Measurements from ENCODE around the gene TBC1D8. TPM values are rescaled to one million over a fixed set of nuclear protein-coding genes. Genes with fewer than 3 reads are reported as not detected.
A peak's percentile ranks its signal among the peaks of the same experiment; 100 is the strongest.

TBC1D8 gene
- total and polyA plus RNA-seq, 9 of the 15 experiments (the other 6 are each of a cell fraction or from before 2014, with no cell fraction given), result 0.36 to 1.3 (median 0.82) TPM

DNA sequence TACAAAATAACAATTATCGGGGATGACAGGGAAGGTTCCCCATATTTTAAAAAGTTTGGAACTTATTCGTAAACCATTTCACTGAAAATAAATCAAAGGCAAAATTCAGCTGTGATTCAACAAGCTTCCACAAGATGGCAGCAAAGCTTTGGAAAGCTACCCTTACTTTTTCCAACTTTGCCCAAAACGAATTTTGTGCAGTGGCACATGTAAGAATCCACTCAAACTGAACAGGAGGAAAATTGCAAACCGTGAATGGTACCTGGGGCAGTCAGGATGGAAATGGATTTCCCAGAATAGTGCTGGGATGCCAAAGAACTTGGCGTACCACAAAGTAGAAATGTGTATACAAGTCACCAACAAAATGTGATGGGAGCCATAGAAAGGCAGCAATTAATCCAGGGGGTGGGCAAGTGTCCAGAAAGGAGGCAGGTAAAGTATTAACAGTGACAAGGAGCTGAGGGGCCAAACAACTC, 138.4 kb downstream of the TBC1D8 start:
- no peaks in the 10 kb centered on the region for H3K27me3 ChIP-seq (ENCODE audit: control insufficient read depth in 2 of 2, insufficient read depth in 2 of 2, low read length in 2 of 2)
- in situ Hi-C loops (cut with MboI) (no loop called here), intact Hi-C loops (cut with micrococcal nuclease) (loop anchor here (2.0 kb wide), 2 partner anchors 140 to 240 kb away; partner anchors contain the start of gene CNOT11)
- peak in 3 of 4 experiments; percentile 24 to 49 (median 28) for DNase-seq (ENCODE audit: extremely low read depth in 1 of 4, low spot score in 3 of 4)
- no peak overlapping the region for H2AFZ ChIP-seq (ENCODE audit: low read depth, low read length)
- H3K9me3 ChIP-seq (replicated peaks; ENCODE audit: control insufficient read depth, insufficient read depth, low read depth, low read length), result 0 out of 2 replicates have a peak, but pooled peaks cover 2% of the 10 kb centered on the region
- ATAC-seq, result no peak
- peaks cover 4% of the 10 kb centered on the region; the same call in 1 of the 3 replicates for H3K79me2 ChIP-seq (ENCODE audit: control insufficient read depth, insufficient read depth, low read length)
- H3K4me3 ChIP-seq, result no peak overlapping the region
- BruUV-seq (replicated peaks), result no TSS peak
- FAIRE-seq, result peak; percentile 73
- H3K4me2 ChIP-seq (ENCODE audit: insufficient read depth, low read length), result no peak overlapping the region
- H3K4me1 ChIP-seq (replicated peaks in 1 of 2; ENCODE audit: control insufficient read depth in 2 of 2, insufficient read depth in 2 of 2, low read length in 2 of 2), result no peaks in the 10 kb centered on the region
- no peak overlapping the region for H3K9ac ChIP-seq (ENCODE audit: insufficient read depth in 1 of 2, low read depth in 2 of 2, low read length in 2 of 2)
- H4K20me1 ChIP-seq (replicated peaks; ENCODE audit: control insufficient read depth, insufficient read depth, low read length), result no peaks in the 10 kb centered on the region
- WGBS (ENCODE audit: insufficient coverage, low coverage, missing lambda C conversion rate), result 54% methylated on average over 5 of the region's 5 CpGs
- no peak overlapping the region for H3K27ac ChIP-seq (ENCODE audit: extremely low read depth, low read depth, low read length)
- POLR2A ChIA-PET, result interaction anchor here (0.6 to 1.3 kb wide), 3 partner anchors 10 to 128 kb away, joined by 4 to 17 read pairs (median 4); partner anchors contain the start of gene RPL31
- CTCF ChIA-PET (ENCODE audit: low intra/inter-chr PET ratio), result interaction anchor here (0.6 to 1.6 kb wide), 5 partner anchors 141 to 1342 kb away, joined by 3 to 8 read pairs (median 4); partner anchors contain the start of genes CNOT11 and CREG2
- no peaks in the 10 kb centered on the region for H3K9me1 ChIP-seq (ENCODE audit: control insufficient read depth, insufficient read depth, low read length)
- peaks cover 57% of the 10 kb centered on the region for H3K36me3 ChIP-seq (ENCODE audit: control insufficient read depth, insufficient read depth, low read length)
- no peak for TF ChIP-seq TGIF2 (CRISPR knock-in tag; IDR thresholded peaks at IDR 0.05)
- TF ChIP-seq, protein P1, sequence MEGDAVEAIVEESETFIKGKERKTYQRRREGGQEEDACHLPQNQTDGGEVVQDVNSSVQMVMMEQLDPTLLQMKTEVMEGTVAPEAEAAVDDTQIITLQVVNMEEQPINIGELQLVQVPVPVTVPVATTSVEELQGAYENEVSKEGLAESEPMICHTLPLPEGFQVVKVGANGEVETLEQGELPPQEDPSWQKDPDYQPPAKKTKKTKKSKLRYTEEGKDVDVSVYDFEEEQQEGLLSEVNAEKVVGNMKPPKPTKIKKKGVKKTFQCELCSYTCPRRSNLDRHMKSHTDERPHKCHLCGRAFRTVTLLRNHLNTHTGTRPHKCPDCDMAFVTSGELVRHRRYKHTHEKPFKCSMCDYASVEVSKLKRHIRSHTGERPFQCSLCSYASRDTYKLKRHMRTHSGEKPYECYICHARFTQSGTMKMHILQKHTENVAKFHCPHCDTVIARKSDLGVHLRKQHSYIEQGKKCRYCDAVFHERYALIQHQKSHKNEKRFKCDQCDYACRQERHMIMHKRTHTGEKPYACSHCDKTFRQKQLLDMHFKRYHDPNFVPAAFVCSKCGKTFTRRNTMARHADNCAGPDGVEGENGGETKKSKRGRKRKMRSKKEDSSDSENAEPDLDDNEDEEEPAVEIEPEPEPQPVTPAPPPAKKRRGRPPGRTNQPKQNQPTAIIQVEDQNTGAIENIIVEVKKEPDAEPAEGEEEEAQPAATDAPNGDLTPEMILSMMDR (IDR thresholded peaks at IDR 0.05 in 2 of 3, conservative IDR thresholded peaks at IDR 0.05 in 1 of 3; ENCODE audit: insufficient read depth in 2 of 3, low read depth in 1 of 3, low read length in 3 of 3), result peak; percentile 49 to 76 (median 73); a peak in 5 of 6 replicates
- TF ChIP-seq RAD21 (CRISPR knock-in tag; conservative IDR thresholded peaks at IDR 0.05 in 1 of 2, IDR thresholded peaks at IDR 0.05 in 1 of 2), result peak; percentile 49 to 67
- TF ChIP-seq SMC3 (conservative IDR thresholded peaks at IDR 0.05; ENCODE audit: insufficient read depth, low read depth, low read length), result peak; percentile 56; the same call in 1 of the 2 replicates
- TF ChIP-seq ZNF583 (CRISPR knock-in tag; IDR thresholded peaks at IDR 0.05), result no peak
- TF ChIP-seq ASH1L (IDR thresholded peaks at IDR 0.05; ENCODE audit: borderline replicate concordance, low read depth, partially characterized antibody), result no peak
- TF ChIP-seq, protein P2, sequence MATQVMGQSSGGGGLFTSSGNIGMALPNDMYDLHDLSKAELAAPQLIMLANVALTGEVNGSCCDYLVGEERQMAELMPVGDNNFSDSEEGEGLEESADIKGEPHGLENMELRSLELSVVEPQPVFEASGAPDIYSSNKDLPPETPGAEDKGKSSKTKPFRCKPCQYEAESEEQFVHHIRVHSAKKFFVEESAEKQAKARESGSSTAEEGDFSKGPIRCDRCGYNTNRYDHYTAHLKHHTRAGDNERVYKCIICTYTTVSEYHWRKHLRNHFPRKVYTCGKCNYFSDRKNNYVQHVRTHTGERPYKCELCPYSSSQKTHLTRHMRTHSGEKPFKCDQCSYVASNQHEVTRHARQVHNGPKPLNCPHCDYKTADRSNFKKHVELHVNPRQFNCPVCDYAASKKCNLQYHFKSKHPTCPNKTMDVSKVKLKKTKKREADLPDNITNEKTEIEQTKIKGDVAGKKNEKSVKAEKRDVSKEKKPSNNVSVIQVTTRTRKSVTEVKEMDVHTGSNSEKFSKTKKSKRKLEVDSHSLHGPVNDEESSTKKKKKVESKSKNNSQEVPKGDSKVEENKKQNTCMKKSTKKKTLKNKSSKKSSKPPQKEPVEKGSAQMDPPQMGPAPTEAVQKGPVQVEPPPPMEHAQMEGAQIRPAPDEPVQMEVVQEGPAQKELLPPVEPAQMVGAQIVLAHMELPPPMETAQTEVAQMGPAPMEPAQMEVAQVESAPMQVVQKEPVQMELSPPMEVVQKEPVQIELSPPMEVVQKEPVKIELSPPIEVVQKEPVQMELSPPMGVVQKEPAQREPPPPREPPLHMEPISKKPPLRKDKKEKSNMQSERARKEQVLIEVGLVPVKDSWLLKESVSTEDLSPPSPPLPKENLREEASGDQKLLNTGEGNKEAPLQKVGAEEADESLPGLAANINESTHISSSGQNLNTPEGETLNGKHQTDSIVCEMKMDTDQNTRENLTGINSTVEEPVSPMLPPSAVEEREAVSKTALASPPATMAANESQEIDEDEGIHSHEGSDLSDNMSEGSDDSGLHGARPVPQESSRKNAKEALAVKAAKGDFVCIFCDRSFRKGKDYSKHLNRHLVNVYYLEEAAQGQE (IDR thresholded peaks at IDR 0.05; ENCODE audit: borderline replicate concordance), result peak; percentile 34; the same call in 1 of the 2 replicates
- TF ChIP-seq, protein P2 (CRISPR knock-in tag; IDR thresholded peaks at IDR 0.05; ENCODE audit: low read depth), result no peak

All from K562 (cell line).